HG03159 (cell line): ENCODE measurements around the gene ZNF169.
"Not testable (repeated sequence)": the region's sequence is repeated elsewhere in the genome, so short reads cannot be mapped to it uniquely, and the experiment has no call there.

ENCODE experiments used
- ATAC-seq: cut with Tn5 transposase; IDR thresholded peaks from one replicate; pipeline ENCODE4 v1.9.1; 2021; ENCODE audit warnings: mild to moderate bottlenecking, moderate library complexity; ENCODE audit not compliant: unreplicated experiment

ZNF169 gene

GRCh38 chr9:94259077-94259862, at the start of gene ZNF169:
Gene ZNF169 (plus strand): TSS chr9:94259298. CDS start chr9:94278813, 19,515 bp downstream.
- ATAC-seq, result peak; percentile 100

- ATAC-seq, result no peak
Observed at GRCh38 chr9:94210616-94211603, 48.2 kb upstream of the ZNF169 start.

- no peak for ATAC-seq
Observed at GRCh38 chr9:94212091-94212490, 47.0 kb upstream of the ZNF169 start.

GRCh38 chr9:94212531-94212930, 46.6 kb upstream of the ZNF169 start:
- ATAC-seq, result no peak

GRCh38 chr9:94213511-94214124, 45.5 kb upstream of the ZNF169 start:
- ATAC-seq, result peak; percentile 92

GRCh38 chr9:94222870-94223269, 36.2 kb upstream of the ZNF169 start:
- ATAC-seq, result no peak

GRCh38 chr9:94225413-94225812, 33.7 kb upstream of the ZNF169 start:
- ATAC-seq, result not testable (repeated sequence)

- no peak for ATAC-seq
Observed at GRCh38 chr9:94228616-94229015, 30.5 kb upstream of the ZNF169 start.

- ATAC-seq, result no peak
Observed at GRCh38 chr9:94232428-94232827, 26.7 kb upstream of the ZNF169 start.

GRCh38 chr9:94241098-94241497, 18.0 kb upstream of the ZNF169 start:
- ATAC-seq, result not testable (repeated sequence)

- ATAC-seq, result no peak
Observed at GRCh38 chr9:94245651-94246050, 13.4 kb upstream of the ZNF169 start.

GRCh38 chr9:94250456-94250855, 8.6 kb upstream of the ZNF169 start:
- ATAC-seq, result no peak

GRCh38 chr9:94256007-94256406, 3.1 kb upstream of the ZNF169 start:
- ATAC-seq, result no peak

GRCh38 chr9:94265626-94266402, 6.7 kb downstream of the ZNF169 start:
- not testable (repeated sequence) for ATAC-seq

GRCh38 chr9:94269264-94269663, 10.2 kb downstream of the ZNF169 start:
- ATAC-seq, result no peak

- ATAC-seq, result no peak
Observed at GRCh38 chr9:94270009-94270408, 10.9 kb downstream of the ZNF169 start.

GRCh38 chr9:94277029-94277428, 17.9 kb downstream of the ZNF169 start:
- not testable (repeated sequence) for ATAC-seq

GRCh38 chr9:94277885-94278536, 18.9 kb downstream of the ZNF169 start:
- no peak for ATAC-seq

- no peak for ATAC-seq
Observed at GRCh38 chr9:94280409-94280989, 21.4 kb downstream of the ZNF169 start.

- no peak for ATAC-seq
Observed at GRCh38 chr9:94281101-94281500, 22.0 kb downstream of the ZNF169 start.
